ENCODE data around the gene SEMA5A. TPM values are rescaled to one million over a fixed set of nuclear protein-coding genes. Genes with fewer than 3 reads are reported as not detected.
A peak's percentile ranks its signal among the peaks of the same experiment; 100 is the strongest.

SEMA5A gene, protein sequence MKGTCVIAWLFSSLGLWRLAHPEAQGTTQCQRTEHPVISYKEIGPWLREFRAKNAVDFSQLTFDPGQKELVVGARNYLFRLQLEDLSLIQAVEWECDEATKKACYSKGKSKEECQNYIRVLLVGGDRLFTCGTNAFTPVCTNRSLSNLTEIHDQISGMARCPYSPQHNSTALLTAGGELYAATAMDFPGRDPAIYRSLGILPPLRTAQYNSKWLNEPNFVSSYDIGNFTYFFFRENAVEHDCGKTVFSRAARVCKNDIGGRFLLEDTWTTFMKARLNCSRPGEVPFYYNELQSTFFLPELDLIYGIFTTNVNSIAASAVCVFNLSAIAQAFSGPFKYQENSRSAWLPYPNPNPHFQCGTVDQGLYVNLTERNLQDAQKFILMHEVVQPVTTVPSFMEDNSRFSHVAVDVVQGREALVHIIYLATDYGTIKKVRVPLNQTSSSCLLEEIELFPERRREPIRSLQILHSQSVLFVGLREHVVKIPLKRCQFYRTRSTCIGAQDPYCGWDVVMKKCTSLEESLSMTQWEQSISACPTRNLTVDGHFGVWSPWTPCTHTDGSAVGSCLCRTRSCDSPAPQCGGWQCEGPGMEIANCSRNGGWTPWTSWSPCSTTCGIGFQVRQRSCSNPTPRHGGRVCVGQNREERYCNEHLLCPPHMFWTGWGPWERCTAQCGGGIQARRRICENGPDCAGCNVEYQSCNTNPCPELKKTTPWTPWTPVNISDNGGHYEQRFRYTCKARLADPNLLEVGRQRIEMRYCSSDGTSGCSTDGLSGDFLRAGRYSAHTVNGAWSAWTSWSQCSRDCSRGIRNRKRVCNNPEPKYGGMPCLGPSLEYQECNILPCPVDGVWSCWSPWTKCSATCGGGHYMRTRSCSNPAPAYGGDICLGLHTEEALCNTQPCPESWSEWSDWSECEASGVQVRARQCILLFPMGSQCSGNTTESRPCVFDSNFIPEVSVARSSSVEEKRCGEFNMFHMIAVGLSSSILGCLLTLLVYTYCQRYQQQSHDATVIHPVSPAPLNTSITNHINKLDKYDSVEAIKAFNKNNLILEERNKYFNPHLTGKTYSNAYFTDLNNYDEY
- 10 to 100 TPM in 11 of 12 donors, not detected in 1; 28.2 to 49.1 (median 36.4) TPM for polyA plus RNA-seq (ENCODE audit: insufficient read length in 12 of 12)
- long read RNA-seq, donor 1: 0 reads
- long read RNA-seq, donor 2: 0 reads
- long read RNA-seq, donor 3, full-length matches to known transcripts: 1 of 1 reads
- long read RNA-seq, donor 3, partial matches to known transcripts: 0 of 1 reads
- long read RNA-seq, donor 3, other reads (novel, unspliced or antisense): 0 of 1 reads
- long read RNA-seq, donor 4: 0 reads
- long read RNA-seq, donor 5, full-length matches to known transcripts: 2 of 2 reads
- long read RNA-seq, donor 5, partial matches to known transcripts: 0 of 2 reads
- long read RNA-seq, donor 5, other reads (novel, unspliced or antisense): 0 of 2 reads
- long read RNA-seq, donor 6: 0 reads
- long read RNA-seq, donor 7: 0 reads
- long read RNA-seq, donor 8: 0 reads
- long read RNA-seq, donor 9: 0 reads
- long read RNA-seq, donor 10, full-length matches to known transcripts: 1 of 1 reads
- long read RNA-seq, donor 10, partial matches to known transcripts: 0 of 1 reads
- long read RNA-seq, donor 10, other reads (novel, unspliced or antisense): 0 of 1 reads
- long read RNA-seq, donor 11, full-length matches to known transcripts: 1 of 1 reads
- long read RNA-seq, donor 11, partial matches to known transcripts: 0 of 1 reads
- long read RNA-seq, donor 11, other reads (novel, unspliced or antisense): 0 of 1 reads

DNA sequence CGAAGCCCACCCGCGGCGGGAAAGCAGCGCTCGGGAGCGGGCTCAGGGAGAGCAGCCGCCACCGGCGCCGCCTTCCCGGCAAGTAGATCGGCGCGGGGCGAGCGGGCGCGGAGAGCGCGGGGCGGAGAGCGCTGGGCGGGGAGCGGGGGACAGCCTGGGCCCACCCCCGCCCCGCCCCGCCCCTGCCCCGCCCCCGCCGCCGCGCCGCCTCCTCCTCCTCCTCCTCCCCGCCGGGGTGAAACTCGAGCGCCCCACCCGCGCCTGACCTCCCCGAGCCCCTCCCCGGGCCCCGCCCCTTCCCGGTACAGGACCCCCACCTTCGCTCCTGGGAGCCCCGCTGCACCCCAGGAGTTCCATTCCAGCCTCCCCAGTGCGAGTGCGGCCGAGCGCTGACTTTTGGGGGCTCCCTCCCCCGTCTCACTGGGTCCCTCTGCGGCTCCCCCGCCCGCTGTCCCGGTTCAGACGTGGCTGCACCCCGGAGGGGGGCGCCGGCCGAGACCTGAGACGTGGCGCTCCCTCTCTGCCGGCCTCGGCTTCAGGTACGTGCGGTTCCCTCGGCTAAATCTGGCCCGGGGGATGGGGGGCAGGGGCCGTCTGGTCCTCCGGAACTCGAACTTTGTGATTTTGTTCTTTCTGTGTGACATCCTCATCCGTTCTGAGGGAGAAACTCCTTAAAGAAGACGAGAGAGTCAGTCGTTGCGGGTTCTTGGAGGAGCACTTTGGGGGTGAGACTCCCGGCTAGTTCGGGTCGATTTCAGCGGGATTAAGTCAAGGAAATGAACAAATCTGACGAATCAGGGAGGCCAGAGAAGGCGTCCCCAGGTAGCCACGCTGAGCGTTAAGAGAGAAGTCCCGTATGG is at the start of gene SEMA5A:
Gene SEMA5A, minus strand, starts transcription at position 84 of the 860 bp plus-strand sequence. CDS start 166,129 bp downstream, outside the sequence.
- DNase-seq: peak; percentile 79

DNA sequence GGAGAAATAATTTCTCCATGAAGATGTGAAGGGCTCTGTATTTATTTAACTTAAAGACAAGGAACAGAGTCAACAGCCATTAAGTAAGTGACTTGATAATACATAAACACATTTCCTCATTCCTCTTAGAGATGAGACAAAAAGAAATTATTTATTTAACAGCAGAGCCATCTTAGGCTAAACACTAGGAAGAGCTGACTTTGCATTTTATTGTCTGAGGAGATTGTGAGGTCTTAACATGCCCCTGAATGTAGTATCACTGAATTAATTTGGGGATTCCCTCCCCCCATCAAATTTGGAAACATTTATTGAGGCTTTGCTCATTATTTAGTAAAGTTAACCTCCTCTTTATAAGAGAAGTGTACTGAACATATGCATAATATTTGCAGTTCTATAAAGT is 49.0 kb upstream of the SEMA5A start:
- DNase-seq: no peak

DNA sequence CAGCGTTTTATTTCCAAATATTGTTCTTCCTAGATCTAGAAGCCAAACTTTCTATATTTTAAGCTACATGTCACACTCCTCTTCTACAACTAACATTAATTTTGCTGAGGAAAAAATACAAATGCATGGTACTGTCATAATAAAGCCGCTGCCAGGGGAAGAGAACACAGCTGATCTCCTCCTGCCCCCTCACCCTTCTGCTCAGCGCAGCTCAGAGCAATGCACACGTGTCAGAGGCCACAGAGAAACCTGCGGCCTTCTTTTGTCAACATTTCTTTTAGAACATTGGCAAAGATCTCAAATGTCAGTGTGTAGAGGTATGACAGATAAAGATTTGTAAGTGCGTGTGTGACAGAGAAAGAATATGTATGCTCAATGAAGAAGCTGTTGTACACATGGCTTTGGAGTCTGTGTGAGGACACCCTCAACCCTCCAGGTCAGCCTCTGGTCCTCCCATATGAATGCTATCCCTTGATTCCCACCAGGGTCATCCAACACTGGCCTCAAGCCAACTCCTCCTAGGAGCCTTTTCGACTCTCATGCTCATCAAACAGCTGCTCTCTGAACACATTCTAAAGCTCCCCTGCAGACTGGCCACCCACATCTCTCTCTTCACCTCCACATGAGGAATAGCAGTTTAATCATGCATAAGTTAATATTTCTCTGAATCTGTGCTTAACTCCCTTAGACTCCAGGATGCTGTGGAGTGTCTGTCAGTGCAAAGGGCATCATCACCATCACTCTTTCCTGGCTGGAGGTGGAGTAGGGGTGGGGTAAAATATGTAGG is 43.4 kb upstream of the SEMA5A start:
- no peak for DNase-seq

DNA sequence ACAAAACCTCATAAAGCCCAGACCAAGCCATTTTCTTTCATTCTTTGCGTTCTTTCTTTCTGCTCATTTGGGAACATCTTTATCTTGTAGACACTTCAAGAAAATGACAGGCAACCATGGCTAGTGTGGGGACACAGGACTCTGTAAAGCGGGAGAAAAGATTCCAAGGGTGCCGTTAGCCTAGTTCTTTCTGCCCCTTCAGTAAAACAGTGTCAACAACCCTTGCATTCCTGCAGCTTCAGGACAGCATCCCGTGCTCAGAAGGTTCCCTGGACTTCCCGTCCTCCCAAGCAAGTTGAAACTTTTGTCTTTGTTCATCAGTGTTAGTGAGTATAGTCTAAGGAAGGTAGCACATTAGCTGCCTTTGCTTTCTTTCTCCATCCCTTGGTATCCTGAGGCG is 42.4 kb upstream of the SEMA5A start:
- no peak for DNase-seq

DNA sequence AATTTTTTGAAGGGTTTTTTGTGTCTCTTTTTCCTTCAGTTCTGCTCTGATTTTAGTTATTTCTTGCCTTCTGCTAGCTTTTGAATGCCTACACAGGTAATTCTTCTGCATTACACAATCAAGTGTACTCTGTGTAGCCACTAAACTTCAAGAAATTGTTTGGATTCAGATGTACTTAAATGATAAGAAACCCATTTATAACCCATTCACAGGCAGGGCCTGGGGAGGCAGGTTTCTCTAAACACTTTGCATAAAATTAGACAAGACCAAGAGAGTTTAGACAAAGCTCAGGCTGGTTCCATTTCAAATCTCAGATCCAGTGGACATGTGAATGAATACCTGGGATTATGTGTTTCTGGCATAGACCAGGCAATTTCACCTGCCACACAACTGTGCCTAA is 41.3 kb upstream of the SEMA5A start:
- no peak for DNase-seq

DNA sequence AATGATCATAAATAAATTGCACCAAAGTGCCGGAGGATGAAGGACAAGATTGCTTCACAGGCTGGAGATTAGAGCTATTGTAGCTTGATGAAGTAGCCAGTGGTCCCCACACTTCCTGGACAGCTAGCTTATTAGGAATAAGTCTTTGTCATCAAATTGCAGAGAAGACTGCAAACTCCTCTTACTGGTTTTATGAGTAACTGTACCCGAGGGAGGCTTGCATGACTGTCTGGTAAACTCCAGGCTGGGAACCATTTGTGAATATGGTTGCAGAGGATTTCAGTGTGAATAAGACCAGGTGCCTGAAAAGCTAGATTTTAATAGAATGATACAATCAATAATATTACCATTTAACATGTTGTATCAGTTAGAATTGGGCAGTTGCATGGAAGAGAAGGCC is 36.5 kb upstream of the SEMA5A start:
- no peak for DNase-seq

DNA sequence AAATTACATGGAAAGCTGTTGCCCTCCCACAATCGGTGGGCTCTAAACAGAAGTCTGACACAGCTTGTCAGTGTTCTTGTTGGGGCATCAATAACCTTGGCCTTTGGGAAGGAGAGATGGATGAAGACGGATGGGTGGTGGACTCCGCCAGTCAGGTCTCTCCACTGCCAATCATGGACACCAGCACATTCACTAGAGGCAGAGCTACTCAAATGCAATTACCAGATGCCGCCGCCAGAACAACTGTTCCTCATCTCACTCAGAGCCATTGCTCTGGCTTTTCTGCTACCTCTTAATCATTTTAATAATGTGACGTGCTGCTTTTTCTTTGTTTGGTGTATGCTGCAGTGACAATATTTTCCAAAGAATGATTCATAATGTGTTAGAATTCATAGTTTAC is 27.9 kb upstream of the SEMA5A start:
- DNase-seq: no peak

DNA sequence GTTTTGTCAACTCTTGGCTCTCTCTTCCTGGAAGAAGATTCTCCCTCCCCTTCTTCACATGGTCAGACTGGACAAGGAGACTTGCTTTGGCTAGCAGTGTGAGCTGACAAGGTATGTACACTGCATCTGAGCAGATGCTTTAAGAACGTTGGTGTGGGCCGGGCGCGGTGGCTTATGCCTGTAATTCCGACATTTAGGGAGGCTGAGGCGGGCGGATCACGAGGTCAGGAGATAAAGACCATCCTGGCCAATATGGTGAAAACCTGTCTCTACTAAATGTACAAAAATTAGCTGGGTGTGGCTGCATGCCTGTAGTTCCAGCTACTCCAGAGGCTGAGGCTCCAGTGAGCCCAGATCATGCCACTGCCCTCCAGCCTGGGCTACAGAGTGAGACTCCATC is 26.4 kb upstream of the SEMA5A start:
- no peak for DNase-seq

DNA sequence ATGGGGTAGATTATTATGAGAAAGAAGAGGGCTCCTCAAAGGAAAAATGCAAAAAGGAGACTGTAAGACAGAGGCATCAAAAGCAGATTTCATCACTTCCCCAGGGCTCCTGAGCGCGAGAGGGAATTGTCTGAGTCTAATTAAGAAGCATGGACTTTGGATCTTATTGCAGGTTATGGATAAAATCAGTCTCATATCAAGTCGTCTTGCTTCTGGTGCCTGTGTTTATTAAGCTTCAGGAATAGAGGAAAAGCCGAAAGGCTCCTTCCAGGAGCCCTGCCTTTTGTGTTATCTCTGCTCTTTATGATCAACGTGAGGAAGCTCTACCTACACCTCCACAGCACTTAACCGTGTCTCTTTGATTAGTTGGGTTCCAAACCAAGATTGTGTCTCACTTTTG is 25.0 kb upstream of the SEMA5A start:
- no peak for DNase-seq

DNA sequence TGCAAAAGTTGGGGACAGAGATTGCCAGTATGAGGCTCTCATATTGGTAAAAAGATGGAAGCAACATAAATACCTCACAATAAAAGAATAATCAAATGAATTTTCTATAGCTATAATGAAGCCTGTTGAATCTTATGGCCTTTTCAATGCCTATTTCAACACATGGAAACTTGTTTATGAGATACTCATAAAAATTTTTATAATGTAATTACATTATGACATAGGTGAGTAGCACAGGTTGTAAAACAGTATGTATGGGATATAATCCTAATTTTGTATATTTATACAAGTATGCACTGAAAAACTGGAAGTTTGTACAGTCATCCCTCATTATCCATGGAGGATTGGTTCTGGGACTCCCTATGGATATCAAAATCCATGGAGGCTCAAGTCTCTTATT is 21.2 kb upstream of the SEMA5A start:
- no peak for DNase-seq

DNA sequence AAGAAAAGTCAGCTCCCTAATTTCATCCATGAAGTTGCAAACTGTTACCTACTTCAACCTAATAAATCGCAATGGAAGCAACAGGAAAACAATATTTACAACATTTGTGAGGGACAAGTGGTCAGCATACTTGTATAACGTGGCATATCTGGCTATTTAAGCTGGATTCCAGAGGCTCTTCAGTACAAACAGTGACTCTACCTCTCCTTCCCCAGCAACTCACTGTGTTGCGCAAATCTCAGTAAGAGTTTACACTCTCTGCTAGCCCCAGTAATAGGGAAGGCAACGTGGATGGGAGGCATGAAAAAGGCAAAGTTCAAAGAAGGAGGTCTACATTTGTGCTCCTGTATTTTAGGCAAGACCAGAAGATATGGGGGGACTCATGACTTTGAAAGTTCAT is 18.9 kb upstream of the SEMA5A start:
- DNase-seq: no peak

DNA sequence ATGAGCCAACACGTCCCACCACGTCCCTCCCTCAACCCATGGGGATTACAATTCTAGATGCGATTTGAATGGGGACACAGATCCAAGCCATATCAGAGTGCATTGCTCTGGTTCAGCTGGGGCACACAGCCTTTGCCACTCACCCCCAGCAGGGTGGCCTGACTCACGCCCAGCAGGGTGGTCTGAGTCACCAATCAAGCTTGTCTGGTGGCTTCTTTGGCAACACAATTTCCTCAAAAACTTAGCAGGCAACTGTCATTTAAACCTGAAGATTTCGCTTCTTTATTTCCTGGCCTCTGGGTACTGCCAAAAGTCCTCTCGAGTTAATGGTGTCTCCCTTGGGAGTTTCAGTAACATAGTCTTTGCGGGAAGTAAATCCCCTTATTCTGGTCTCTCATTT is 16.3 kb upstream of the SEMA5A start:
- DNase-seq: no peak

DNA sequence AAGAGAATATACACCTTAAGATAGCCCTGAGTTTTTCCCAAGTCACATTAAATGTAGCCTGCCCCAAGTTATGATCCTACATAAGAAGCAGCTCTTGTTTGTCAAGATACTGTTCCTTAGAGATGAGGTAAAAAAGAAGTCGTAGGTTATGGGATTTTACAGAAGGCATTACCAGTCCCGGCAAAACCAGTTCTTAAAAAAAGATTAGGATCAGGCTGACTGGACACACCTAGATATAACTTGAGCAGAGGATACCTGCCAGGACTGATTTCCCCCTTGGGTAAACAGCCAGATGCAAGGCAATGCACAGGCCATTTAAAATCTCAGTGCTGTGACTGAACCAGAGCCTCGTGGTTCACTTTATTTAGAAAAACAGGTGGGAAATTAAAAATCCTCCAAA is 14.1 kb upstream of the SEMA5A start:
- no peak for DNase-seq

DNA sequence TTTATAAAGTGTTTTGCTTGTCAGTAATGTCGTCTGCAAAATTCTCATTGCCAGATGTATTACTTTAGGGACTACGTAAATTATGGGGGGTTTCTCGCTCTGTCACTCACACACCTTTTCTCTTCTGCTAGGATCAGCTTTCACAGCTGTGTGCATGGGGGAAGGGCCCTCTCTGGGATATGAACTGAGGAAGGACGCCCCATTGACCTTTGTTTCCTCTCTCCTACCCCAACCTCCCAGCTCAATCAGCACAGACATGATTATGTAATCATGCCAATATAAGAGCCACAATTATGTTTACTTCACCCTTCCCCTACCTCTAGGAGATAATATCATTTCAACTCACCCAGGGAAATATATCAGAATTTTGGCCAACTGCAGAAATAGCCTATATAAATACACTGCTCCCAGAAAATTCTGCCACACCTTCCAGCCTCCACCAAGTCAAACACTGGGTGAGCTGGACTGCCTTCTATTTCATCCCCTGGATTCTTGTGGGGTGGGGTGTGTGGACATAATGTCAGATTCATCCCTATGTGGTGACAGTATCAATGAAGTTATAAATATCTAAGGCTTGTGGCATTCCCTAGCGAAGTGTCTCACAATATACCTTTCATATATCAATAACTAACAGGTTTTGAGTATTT is 12.6 kb upstream of the SEMA5A start:
- DNase-seq: no peak

DNA sequence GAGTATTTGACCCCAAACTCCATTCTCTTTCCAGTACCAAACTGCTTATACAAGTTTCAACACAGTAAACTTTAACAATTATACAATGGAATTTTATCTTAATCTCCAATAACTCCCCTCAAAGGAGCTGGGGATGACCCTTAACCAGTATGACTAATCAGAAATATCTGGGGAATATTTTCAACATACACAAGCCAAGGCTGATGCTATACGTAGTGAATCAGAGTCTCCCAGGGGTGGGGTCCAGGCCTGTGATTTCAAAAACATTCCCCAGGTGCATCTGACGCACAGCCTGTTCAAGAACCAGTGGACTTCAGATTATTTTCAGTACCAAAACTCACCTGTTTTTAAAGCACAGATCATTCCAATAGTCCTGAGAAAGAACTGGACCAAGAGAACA is 11.8 kb upstream of the SEMA5A start:
- no peak for DNase-seq

DNA sequence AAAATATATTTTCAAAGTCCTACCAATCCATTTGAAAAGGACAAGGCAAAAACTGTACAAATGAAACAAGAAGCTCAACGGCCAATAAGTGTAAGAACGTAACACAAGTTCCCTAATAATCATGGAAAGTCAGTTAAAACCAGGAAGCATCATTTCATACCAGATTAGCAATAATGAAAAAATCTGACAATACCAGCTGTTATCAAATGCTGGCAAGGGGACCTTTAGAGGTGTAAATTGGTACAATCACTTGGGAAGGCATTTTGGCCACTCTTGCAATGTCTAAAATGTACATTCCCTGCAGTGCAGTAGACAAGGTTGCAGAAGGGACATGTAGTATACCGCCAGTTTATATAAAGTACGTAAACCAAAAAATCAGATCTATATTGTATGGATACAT is 10.1 kb upstream of the SEMA5A start:
- DNase-seq: no peak

DNA sequence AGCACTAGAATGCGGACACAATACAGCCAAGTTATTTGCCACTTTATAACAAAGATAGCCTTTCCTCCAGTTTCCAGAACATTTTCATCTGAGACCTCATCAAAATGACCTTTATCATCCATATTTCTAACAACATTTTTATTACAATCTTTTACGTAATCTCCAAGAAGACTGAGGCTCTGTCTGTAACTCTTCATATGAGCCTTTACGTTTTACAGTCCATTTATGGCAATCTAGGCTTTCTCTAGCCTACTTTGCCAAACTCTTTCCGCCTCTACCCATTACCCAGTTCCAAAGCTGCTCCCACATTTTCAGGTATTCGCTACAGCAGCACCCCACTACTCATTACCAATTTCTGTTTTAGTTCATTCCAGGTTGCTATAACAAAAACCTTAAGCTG is 8.2 kb upstream of the SEMA5A start:
- DNase-seq: no peak

DNA sequence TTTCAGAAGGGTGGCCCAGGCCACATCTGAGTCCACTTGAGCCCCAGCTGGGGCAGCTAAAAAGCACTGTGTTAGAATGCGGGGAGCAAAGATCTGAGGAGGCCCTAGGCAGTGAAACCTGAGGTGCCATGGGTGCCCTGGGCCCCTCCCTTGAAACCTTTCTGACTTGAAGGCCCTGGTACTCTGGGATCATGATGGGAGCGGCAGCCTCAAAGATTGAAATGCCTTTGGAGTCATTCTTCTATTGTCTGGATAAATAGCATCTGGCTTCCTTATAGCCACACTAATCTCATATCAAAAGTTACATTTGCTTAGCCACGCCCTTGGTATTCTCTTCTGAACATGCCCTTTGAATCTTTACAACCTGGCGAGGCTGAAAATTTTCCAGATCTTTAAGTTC is 7.7 kb upstream of the SEMA5A start:
- DNase-seq: no peak

All from muscle of arm (tissue), 14 donors.